Mesodermal cell (in vitro differentiated cells): ENCODE data around the gene DSC3.
"Not testable (repeated sequence)": the region's sequence is repeated elsewhere in the genome, so short reads cannot be mapped to it uniquely, and the experiment has no call there.

Experiments used
- H3K27ac ChIP-seq: 2 replicates; pipeline ENCODE4 v1.7.0; 2013; ENCODE audit warnings: mild to moderate bottlenecking, low read depth, low read length, moderate library complexity; ENCODE audit not compliant: severe bottlenecking
- H3K36me3 ChIP-seq: 2 replicates; pipeline ENCODE4 v1.7.1; 2013; ENCODE audit warnings: mild to moderate bottlenecking, low read length, moderate library complexity; ENCODE audit not compliant: control insufficient read depth, insufficient read depth
- H3K4me1 ChIP-seq: one replicate; pipeline ENCODE4 v1.7.1; 2013; ENCODE audit warnings: mild to moderate bottlenecking, low read length; ENCODE audit not compliant: insufficient read depth, control insufficient read depth, poor library complexity, severe bottlenecking
- H3K4me3 ChIP-seq: 2 replicates; pipeline ENCODE4 v1.7.0; 2013; ENCODE audit warnings: low read length, control low read depth, mild to moderate bottlenecking; ENCODE audit not compliant: insufficient read depth, poor library complexity, severe bottlenecking; ENCODE audit errors: extremely low read depth
- H3K9me3 ChIP-seq: 2 replicates; pipeline ENCODE4 v1.7.1; 2013; ENCODE audit warnings: mild to moderate bottlenecking, low read length, moderate library complexity; ENCODE audit not compliant: control insufficient read depth
- WGBS, 2 experiments: methylation state at CpG; one replicate each; pipeline ENCODE4 v1.1.5; 2013; ENCODE audit warnings: missing lambda C conversion rate in 2 of 2; ENCODE audit not compliant: insufficient coverage in 2 of 2; 5-methylcytosine and 5-hydroxymethylcytosine counted together

DSC3 gene

DNA sequence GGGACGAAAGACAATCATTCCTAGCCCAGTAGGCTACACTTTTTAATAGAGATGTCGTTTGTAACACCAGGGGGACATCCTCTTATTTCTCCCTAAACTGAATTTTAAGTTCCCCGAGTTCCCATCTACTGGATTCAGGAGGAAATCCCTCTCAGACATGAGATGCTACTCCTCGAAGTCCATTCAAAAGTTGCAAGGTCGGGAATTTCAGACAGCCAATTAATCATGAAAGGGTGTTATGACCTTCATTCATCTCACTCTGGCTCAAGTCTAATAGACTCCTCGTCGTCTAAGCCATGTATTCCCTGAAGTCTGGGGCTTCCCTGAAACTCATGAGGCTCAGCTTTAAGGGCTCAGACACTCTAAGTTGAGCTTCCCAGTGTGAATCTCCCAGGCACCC, 1.2 kb upstream of the DSC3 start:
- no peaks in the 10 kb centered on the region for H3K9me3 ChIP-seq
- H3K36me3 ChIP-seq, result no peaks in the 10 kb centered on the region
- H3K27ac ChIP-seq, result no peak overlapping the region
- H3K4me1 ChIP-seq, result no peaks in the 10 kb centered on the region
- no peak overlapping the region for H3K4me3 ChIP-seq
- 72 to 87% methylated on average over 6 to 7 of the region's 7 CpGs for WGBS, 2 experiments

DNA sequence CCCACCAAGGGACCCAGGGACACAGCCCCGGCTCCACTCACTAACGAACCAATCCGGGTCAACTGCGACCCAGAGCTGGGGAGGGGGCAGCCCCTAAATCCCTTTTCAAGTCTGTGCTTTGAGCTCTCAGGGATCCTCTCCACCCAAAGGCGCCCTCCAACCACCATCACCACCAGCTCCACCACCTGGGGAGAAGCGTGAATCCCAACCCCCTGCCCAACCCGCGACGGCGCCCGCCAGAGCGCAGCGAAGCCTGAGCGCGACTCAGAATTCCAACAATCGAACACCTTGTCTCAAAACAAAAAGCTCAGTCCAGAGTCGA, 497 bp downstream of the DSC3 start:
- H3K4me1 ChIP-seq, result no peaks in the 10 kb centered on the region
- H3K4me3 ChIP-seq, result peak overlapping the region; percentile 48
- no peaks in the 10 kb centered on the region for H3K36me3 ChIP-seq
- 1 to 2% methylated on average over 10 to 16 of the region's 17 CpGs for WGBS, 2 experiments
- no peak overlapping the region for H3K27ac ChIP-seq
- H3K9me3 ChIP-seq, result no peaks in the 10 kb centered on the region

DNA sequence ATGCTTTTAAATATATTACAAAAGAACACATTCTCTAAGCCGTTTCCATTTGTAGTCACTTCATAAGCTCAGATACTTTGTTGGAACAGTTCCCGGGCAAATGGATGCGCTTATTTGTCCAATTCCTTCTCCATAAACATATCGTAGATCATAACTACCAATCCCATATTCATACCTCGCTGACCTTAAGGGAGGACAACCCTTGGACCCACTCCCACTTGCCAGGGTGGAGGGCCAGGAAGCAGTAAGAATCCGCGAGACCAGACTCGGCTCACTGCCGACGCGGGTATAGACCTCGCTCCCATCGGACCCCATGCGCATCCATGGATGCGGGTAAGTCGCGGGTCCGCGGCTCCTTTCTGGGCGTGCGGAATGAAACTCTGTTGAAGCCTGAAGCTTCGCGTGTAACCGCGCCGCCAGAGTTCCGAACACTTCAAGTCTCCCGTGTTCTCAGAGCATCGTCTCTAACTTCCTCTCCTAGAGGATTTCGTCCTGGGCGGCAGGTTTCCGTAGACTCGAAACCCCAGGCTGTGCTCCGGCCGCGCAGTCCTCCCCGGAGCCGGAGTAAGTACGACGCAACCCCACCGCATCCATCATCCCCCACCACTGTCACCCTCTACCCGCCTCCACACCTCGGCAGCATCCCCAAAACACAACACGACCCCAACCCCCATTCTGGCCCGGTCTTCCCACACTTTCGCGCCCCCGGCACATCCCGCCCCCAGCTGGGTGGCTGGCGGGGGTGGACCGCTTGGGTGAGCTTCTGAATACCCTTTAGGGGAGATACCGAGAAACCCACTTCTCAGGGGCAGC, 1.1 kb downstream of the DSC3 start:
- H3K4me3 ChIP-seq, result peak overlapping the region; percentile 48
- no peaks in the 10 kb centered on the region for H3K36me3 ChIP-seq
- 0 to 1% methylated on average over 35 to 41 of the region's 52 CpGs for WGBS, 2 experiments
- no peaks in the 10 kb centered on the region for H3K9me3 ChIP-seq
- H3K27ac ChIP-seq, result no peak overlapping the region
- H3K4me1 ChIP-seq, result no peaks in the 10 kb centered on the region

DNA sequence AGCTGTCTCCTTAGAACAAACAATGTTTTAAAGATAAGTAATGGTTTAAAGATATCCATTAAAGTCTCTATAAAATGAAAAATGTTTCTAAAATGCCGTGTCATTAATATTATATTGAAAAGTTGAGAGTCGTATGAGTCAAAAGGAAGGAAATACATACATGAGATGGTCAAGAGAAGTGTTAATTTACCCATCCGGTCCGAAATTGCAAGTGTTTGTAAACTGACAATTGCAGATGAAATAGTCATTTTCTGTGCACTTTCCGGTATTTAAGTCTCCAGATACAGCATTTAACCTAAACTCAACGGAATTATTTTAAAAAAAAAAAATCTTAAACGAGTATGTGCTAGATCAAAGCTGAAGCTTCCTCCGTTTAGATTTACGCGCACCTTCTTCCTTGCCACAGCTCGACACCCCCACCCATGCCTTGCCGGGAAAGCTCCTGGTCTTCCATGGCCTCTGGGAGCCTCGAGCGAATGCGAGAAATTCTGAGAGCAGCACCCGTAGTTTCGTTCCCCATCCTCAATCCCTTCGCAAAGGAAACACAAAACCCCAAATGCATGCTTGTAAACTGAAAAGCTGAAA, 1.8 kb downstream of the DSC3 start:
- Histone ChIP-seq H3K36me3 (no peaks in the 10 kb centered on the region), H3K4me3 (peak overlapping the region; percentile 48), H3K27ac (no peak overlapping the region), H3K9me3 (no peaks in the 10 kb centered on the region), H3K4me1 (no peaks in the 10 kb centered on the region)
- WGBS, 2 experiments, result 10 to 13% methylated on average over 8 to 11 of the region's 18 CpGs

DNA sequence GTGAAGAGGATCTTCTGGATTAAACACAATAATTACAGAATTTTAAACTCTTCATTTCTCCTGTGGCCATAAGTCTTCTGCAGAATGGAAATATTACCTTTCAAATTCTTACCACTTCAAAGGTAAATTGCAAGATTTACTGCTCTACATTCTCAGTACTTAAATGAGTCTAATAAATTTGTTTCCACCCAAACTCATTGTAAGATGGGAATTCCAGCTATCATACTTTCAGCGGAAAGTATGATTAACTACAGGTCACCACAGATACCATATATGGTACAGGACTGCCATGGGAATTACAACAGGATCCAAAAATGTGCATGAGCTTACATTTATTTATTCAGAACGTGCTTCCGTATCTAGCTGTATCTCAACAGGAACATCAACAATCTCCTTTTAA, 3.1 kb downstream of the DSC3 start:
- H3K4me3 ChIP-seq, result no peak overlapping the region
- no peaks in the 10 kb centered on the region for H3K36me3 ChIP-seq
- no peaks in the 10 kb centered on the region for H3K4me1 ChIP-seq
- H3K27ac ChIP-seq, result no peak overlapping the region
- H3K9me3 ChIP-seq, result no peaks in the 10 kb centered on the region
- WGBS, 2 experiments, result 80 to 90% methylated on average over 1 of the region's 3 CpGs

DNA sequence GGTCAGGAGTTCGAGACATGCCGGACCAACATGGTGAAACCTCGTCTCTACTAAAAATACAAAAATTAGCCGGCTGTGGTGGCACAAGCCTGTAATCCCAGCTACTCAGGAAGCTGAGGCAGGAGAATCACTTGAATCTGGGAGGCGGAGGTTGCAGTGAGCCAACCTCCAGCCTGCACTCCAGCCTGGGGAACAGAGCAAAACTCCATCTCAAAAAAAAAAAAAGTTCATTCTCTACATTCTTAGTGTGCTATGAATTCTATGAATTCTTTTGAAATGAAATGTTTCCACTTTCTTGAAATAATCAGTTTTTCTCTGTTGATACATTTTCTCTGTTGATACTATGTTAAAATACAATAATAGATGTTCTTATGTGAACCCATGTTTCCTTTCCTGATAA, 4.9 kb downstream of the DSC3 start:
- not testable (repeated sequence) for H3K27ac ChIP-seq, H3K9me3 ChIP-seq, H3K4me1 ChIP-seq, H3K36me3 ChIP-seq, H3K4me3 ChIP-seq
- WGBS, 2 experiments, result 82 to 95% methylated on average over 4 to 5 of the region's 5 CpGs

DNA sequence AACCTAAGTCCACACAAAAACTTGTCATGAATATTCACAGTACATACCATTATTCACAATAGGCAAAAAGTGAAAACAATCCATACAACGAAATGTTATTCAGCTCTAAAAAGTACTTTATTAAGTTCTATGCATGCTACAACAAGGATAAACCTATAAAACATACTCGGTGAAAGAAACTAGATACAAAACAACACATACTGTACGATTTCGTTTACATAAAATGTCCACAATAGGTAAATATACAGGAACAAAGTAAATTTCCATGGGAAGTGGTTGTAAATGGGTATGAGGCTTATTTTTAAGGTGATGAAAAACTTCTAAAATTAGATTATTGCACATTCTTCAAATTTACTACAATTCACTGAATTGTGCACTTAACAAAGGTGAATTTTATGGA, 8.0 kb downstream of the DSC3 start:
- Histone ChIP-seq H3K36me3 (no peaks in the 10 kb centered on the region), H3K27ac (no peak overlapping the region), H3K9me3 (no peaks in the 10 kb centered on the region), H3K4me3 (no peak overlapping the region), H3K4me1 (no peaks in the 10 kb centered on the region)
- 73% methylated on average over 1 of the region's 4 CpGs; no CpG with 5 or more reads in 1 of the 2 experiments for WGBS, 2 experiments

DNA sequence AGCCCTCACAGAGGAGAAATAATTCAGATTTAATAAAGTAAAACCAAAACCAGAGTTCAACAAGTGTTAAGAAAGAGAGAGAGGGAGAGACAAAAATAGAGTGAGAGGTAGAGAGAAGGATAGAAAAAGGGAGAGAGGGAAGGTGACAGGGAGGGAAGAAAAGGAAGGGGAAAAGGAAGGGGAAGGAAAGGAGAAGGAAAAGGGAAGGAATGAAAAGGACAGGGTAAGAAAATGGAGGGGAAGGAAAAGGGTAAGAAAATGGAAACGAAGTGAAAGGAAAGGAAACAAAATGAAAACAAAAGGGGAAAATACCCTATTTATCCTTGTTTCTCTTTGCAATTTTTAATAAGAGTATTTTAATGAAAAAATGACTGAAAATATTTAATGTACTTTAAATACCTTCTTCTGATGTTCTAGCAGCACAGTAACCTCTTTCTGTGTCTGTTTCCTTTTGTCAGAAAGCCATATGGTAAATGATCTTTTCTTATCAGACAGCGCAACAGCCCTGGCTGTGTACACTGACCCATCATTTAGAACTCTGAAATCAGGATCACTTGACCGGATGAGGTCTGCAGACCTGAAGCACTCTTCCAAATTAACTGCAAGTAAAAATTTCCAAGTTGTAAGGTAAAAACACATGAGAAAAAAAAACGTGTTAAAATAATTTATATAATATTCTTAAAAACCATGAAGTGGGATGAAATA, 11.8 kb downstream of the DSC3 start:
- Histone ChIP-seq H3K9me3 (no peaks in the 10 kb centered on the region), H3K4me1 (no peaks in the 10 kb centered on the region), H3K36me3 (no peaks in the 10 kb centered on the region), H3K27ac (no peak overlapping the region), H3K4me3 (no peak overlapping the region)
- no CpG with 5 or more reads among the region's 4 CpGs for WGBS, 2 experiments

DNA sequence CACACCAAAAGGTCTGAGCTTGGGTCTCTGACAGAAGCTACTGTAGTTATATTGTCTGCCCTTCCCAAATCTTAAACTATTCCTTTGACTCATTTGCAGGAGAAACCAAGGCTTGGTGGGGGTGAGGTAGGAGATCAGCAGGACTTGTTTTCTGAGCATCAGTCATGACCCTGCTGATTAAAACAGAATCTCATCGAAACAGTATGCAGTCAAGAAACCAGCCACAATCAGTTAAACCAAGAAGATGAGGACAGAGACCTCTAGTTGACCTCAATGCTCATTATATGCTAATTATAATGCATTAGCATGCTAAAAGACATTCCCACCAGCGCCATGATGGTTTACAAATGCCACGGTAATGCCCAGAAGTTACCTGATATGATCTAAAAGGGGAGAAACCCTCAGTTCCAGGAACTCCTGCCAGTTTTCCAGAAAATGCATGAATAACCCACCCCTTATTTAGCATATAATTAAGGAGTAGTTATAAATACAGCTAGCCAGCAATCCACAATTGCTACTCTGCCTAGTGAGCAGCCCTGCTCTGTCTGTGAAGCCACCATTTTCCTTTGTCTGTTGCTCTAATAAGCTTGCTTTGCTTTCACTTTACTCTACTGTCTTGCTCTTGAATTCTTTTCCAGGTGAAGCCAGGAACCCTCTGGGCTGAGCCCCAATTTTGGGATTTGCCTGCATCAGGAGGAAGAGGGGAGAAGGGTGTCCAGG, 26.7 kb downstream of the DSC3 start:
- Histone ChIP-seq H3K9me3 (no peaks in the 10 kb centered on the region), H3K36me3 (no peaks in the 10 kb centered on the region), H3K4me3 (no peak overlapping the region), H3K4me1 (no peaks in the 10 kb centered on the region), H3K27ac (no peak overlapping the region)
- WGBS, 2 experiments, result 100% methylated on average over 1 to 2 of the region's 3 CpGs

DNA sequence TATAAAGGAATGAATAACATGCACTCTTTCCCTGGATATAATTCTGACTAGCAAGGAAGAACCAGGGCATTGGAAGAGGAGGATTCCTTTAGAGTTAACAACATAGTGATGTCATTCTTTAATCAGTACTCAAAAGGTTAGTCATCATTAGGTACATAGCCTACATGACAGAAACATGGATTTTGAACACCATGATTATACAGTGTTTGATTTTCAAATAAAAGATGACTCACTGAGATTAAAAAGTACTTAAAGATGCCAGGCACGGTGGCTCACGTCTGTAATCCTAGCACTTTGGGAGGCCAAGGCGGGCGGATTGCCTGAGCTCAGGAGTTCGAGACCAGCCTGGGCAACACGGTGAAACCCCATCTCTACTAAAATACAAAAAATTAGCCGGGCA, 31.1 kb downstream of the DSC3 start:
- not testable (repeated sequence) for H3K27ac ChIP-seq, H3K4me3 ChIP-seq, H3K36me3 ChIP-seq, H3K9me3 ChIP-seq, H3K4me1 ChIP-seq
- 89% methylated on average over 6 of the region's 7 CpGs; no CpG with 5 or more reads in 1 of the 2 experiments for WGBS, 2 experiments
